NCI-H510A treated with DMSO at 0.1 percent for 48 hours (cell line): Measurements from ENCODE around the gene AUTS2.

Experiments used
- DNase-seq: peaks from one replicate; lab custom pipeline; 2025; lab: John Stamatoyannopoulos, UW

The AUTS2 gene

GRCh38 chr7:69893906-69894305, 295.6 kb downstream of the AUTS2 start:
- DNase-seq: no peak

GRCh38 chr7:69895446-69895845, 297.2 kb downstream of the AUTS2 start:
- DNase-seq: no peak

GRCh38 chr7:69896121-69896520, 297.8 kb downstream of the AUTS2 start:
- no peak for DNase-seq

GRCh38 chr7:69898189-69898588, 299.9 kb downstream of the AUTS2 start:
- DNase-seq: no peak

- no peak for DNase-seq
These were observed 305.1 kb downstream of the AUTS2 start for GRCh38 chr7:69903410-69903809.

- no peak for DNase-seq
These were observed 308.2 kb downstream of the AUTS2 start for GRCh38 chr7:69906283-69906995.

- no peak for DNase-seq
These were observed 309.4 kb downstream of the AUTS2 start for GRCh38 chr7:69907720-69908119.

GRCh38 chr7:69908454-69908853, 310.2 kb downstream of the AUTS2 start:
- DNase-seq: peak; percentile 74

GRCh38 chr7:69910150-69910549, 311.9 kb downstream of the AUTS2 start:
- no peak for DNase-seq

- no peak for DNase-seq
These were observed 313.1 kb downstream of the AUTS2 start for GRCh38 chr7:69911337-69911736.

- DNase-seq: no peak
These were observed 313.9 kb downstream of the AUTS2 start for GRCh38 chr7:69912141-69912540.

GRCh38 chr7:69912846-69913245, 314.6 kb downstream of the AUTS2 start:
- DNase-seq: no peak

GRCh38 chr7:69919426-69920111, 321.3 kb downstream of the AUTS2 start:
- DNase-seq: no peak

- no peak for DNase-seq
These were observed 322.5 kb downstream of the AUTS2 start for GRCh38 chr7:69920797-69921196.

- DNase-seq: no peak
These were observed 323.9 kb downstream of the AUTS2 start for GRCh38 chr7:69922026-69922803.

- DNase-seq: no peak
These were observed 329.2 kb downstream of the AUTS2 start for GRCh38 chr7:69927461-69927860.

GRCh38 chr7:69928621-69929020, 330.3 kb downstream of the AUTS2 start:
- no peak for DNase-seq

- DNase-seq: no peak
These were observed 331.3 kb downstream of the AUTS2 start for GRCh38 chr7:69929622-69930021.

GRCh38 chr7:69932034-69932628, 333.9 kb downstream of the AUTS2 start:
- DNase-seq: peak; percentile 59

- DNase-seq: peak; percentile 55
These were observed 336.0 kb downstream of the AUTS2 start for GRCh38 chr7:69934144-69934903.

- no peak for DNase-seq
These were observed 336.8 kb downstream of the AUTS2 start for GRCh38 chr7:69935107-69935506.

- no peak for DNase-seq
These were observed 338.8 kb downstream of the AUTS2 start for GRCh38 chr7:69937097-69937496.
